Tibial nerve (tissue), 4 donors: ENCODE results near the gene TCF12. TPM values are rescaled to one million over a fixed set of nuclear protein-coding genes. Genes with fewer than 3 reads are reported as not detected.

Experiments
- DNase-seq, 2 donors: peaks; one replicate each; pipeline ENCODE4 v3.0.0-alpha.2; 2019; ENCODE audit warnings: low spot score in 2 of 2
- H3K27ac ChIP-seq, 4 donors: fragments of 200-600 bp; sonication (generic) in 3 of 4; one replicate each; pipeline ENCODE4 v1.5.1; 2017 to 2019; ENCODE audit warnings: mild to moderate bottlenecking in 1 of 4
- H3K27me3 ChIP-seq, 2 donors: fragments of 200-600 bp; sonication (generic) in 1 of 2; one replicate each; pipeline versions ENCODE4 v1.5.1 to v1.6.0; 2017 to 2019
- H3K36me3 ChIP-seq, 3 donors: fragments of 200-600 bp; sonication (generic); one replicate each; pipeline ENCODE4 v1.5.1; 2018 to 2019
- H3K4me1 ChIP-seq, 4 donors: fragments of 200-600 bp; sonication (generic) in 3 of 4; one replicate each; pipeline ENCODE4 v1.5.1; 2017 to 2019
- H3K4me3 ChIP-seq, 4 donors: fragments of 200-600 bp; sonication (generic) in 3 of 4; one replicate each; pipeline ENCODE4 v1.5.1; 2017 to 2019; ENCODE audit warnings: mild to moderate bottlenecking in 1 of 4, moderate library complexity in 1 of 4
- H3K9me3 ChIP-seq, 4 donors: fragments of 200-600 bp; sonication (generic) in 3 of 4; one replicate each; pipeline ENCODE4 v1.5.1; 2017 to 2019
- EP300 ChIP-seq, 2 donors: sonication (generic); formaldehyde crosslinking; IDR thresholded peaks; one replicate each; pipeline ENCODE4 v1.6.1; 2017; ENCODE audit warnings: antibody characterized with exemption in 2 of 2, mild to moderate bottlenecking in 1 of 2
- POLR2A ChIP-seq, 2 donors: fragments of 450-650 bp; IDR thresholded peaks; one replicate each; pipeline ENCODE4 v1.6.1; 2017; ENCODE audit warnings: antibody characterized with exemption in 2 of 2, mild to moderate bottlenecking in 2 of 2, moderate library complexity in 2 of 2
- WGBS, 2 donors: methylation state at CpG; one replicate each; pipeline ENCODE4 v1.1.5; 2018; 5-methylcytosine and 5-hydroxymethylcytosine counted together
- total RNA-seq, 4 donors: library from RNA; depleted of rRNA; stranded (reverse); fragments of >200 nt; gene quantifications; one replicate each; pipeline ENCODE4 v1.1.0, GENCODE V29; 2016
- TF ChIP-seq, protein P1 (sequence below), 5 experiments: fragments of 200-600 bp in 3 of 5; fragments of 450-650 bp in 2 of 5; sonication (generic) in 3 of 5; IDR thresholded peaks; one replicate each; pipeline ENCODE4 v1.5.1; 2016 to 2019; ENCODE audit warnings: antibody characterized with exemption in 5 of 5, mild to moderate bottlenecking in 3 of 5, moderate library complexity in 2 of 5

The TCF12 gene
- total RNA-seq, 4 donors from 2014 or later = 117 to 181 (median 174) TPM

DNA sequence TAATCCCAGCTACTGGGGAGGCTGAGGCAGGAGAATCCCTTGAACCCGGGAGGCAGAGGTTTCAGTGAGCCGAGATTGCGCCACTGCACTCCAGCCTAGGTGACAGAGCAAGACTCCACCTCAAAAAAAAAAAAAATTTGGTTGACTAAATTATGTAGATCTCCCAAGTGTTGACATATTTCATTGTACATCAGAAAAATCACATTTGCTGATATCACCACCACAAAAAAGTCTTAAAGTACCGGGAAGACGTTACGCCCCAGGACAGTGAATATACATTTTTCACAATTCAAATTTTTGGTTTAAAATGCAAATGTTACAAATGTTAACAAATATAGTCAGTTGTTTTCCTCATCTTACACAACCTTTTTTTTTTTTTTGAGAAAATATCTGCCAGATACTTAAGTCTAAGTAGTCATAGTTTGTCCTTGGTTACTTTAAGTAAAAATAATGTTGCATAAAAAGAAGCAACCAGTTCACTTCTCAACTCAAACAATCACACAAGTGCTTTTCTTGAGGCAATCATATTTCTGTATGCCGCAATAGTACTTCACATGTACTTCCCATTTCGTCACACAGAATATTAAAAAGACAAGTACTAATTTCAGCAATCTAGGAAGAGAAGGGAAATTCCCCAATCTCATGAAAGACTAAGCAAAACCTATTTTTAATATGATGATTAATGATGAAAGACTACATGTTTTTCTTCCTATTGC is 41.0 kb upstream of the TCF12 start:
- H3K4me1 ChIP-seq = no peaks in the 10 kb centered on the region
- no peak overlapping the region for H3K4me3 ChIP-seq
- no peak for TF ChIP-seq EP300 (IDR thresholded peaks at IDR 0.05)
- no peak for TF ChIP-seq POLR2A (IDR thresholded peaks at IDR 0.05)
- TF ChIP-seq, protein P1, sequence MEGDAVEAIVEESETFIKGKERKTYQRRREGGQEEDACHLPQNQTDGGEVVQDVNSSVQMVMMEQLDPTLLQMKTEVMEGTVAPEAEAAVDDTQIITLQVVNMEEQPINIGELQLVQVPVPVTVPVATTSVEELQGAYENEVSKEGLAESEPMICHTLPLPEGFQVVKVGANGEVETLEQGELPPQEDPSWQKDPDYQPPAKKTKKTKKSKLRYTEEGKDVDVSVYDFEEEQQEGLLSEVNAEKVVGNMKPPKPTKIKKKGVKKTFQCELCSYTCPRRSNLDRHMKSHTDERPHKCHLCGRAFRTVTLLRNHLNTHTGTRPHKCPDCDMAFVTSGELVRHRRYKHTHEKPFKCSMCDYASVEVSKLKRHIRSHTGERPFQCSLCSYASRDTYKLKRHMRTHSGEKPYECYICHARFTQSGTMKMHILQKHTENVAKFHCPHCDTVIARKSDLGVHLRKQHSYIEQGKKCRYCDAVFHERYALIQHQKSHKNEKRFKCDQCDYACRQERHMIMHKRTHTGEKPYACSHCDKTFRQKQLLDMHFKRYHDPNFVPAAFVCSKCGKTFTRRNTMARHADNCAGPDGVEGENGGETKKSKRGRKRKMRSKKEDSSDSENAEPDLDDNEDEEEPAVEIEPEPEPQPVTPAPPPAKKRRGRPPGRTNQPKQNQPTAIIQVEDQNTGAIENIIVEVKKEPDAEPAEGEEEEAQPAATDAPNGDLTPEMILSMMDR (IDR thresholded peaks at IDR 0.05) = no peak
- H3K36me3 ChIP-seq = no peaks in the 10 kb centered on the region
- H3K27ac ChIP-seq = no peak overlapping the region
- H3K9me3 ChIP-seq = no peaks in the 10 kb centered on the region
- 95 to 98% methylated on average over 8 of the region's 8 CpGs for WGBS, 2 donors
- DNase-seq = no peak
- H3K27me3 ChIP-seq = no peaks in the 10 kb centered on the region

DNA sequence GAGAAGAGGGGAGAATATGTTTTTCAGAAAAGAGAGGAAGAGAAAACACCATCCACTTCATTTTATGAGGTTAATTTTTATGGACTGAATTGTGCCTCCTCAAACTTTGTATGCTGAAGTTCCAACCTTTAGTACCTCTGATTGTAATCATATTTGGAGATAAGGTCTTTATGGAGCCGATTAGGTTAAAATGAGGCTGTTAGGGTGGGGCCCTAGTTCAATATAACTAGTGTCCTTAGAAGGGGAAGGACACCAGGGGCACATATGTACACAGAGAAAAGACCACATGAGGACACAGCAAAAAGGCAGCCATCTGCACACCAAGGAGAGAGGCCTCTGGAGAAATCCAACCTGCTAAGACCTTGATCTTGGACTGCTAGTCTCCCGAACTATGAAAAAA is 38.9 kb upstream of the TCF12 start:
- DNase-seq = no peak
- no peak overlapping the region for H3K4me3 ChIP-seq
- TF ChIP-seq, protein P1 (IDR thresholded peaks at IDR 0.05) = no peak
- no peak for TF ChIP-seq POLR2A (IDR thresholded peaks at IDR 0.05)
- no peak for TF ChIP-seq EP300 (IDR thresholded peaks at IDR 0.05)
- no peaks in the 10 kb centered on the region for H3K27me3 ChIP-seq
- H3K27ac ChIP-seq = no peak overlapping the region
- H3K4me1 ChIP-seq = no peaks in the 10 kb centered on the region
- no peaks in the 10 kb centered on the region for H3K9me3 ChIP-seq
- 69 to 84% methylated on average over 2 of the region's 2 CpGs for WGBS, 2 donors
- H3K36me3 ChIP-seq = no peaks in the 10 kb centered on the region

DNA sequence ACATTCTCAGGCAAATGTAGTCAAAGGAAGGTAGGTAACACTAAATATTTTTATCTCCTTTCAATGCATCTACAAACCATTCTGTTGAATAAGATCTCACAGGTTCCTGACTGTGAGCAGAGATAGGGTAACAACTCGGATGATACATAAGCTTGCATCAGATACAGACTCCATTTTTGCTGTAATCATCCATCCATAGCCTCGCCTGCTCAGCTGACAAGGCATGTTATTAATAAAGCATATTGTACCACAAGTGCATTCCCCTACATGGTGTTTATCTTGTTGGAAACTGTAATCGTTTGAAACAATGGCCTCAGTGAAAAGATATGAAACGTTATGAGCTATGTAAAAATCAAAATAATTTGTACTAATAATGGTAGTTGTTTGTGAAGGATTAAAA is 35.4 kb upstream of the TCF12 start:
- H3K27me3 ChIP-seq = no peaks in the 10 kb centered on the region
- no peaks in the 10 kb centered on the region for H3K9me3 ChIP-seq
- H3K4me3 ChIP-seq = no peak overlapping the region
- WGBS, 2 donors = 62 to 64% methylated on average over 4 of the region's 4 CpGs
- peaks cover 0 to 16% (median 9%) of the 10 kb centered on the region in 4 donors for H3K4me1 ChIP-seq
- no peaks in the 10 kb centered on the region for H3K36me3 ChIP-seq
- TF ChIP-seq POLR2A (IDR thresholded peaks at IDR 0.05) = no peak
- no peak for TF ChIP-seq EP300 (IDR thresholded peaks at IDR 0.05)
- TF ChIP-seq, protein P1 (IDR thresholded peaks at IDR 0.05) = no peak
- no peak for DNase-seq
- no peak overlapping the region for H3K27ac ChIP-seq

DNA sequence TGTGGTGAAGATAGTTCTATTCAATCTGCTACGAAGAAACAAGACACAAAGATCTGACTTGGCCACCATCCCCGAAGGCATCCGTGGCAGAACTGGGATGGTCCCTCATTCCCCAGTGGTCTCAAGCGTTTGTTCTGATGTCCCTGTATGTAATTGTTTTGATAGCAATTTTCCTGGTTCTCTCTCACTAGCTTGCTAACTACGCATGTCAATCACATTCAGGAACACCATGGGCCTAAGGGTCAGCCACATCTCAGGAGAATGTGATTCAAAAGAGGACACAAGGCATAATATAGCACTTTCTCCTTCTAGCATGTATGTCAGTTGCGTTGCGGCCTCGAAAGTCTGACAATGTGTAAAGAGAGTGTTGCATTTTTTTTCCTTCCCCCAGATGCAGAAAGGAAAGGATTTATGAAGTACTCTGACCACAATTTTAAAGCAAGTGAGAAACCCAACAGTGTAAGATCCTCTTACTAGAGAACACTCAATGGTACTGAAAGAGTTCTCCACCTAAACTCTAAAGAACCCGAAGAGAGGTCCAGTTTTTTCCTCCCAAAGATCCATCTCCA is 32.0 kb upstream of the TCF12 start:
- TF ChIP-seq EP300 (IDR thresholded peaks at IDR 0.05) = no peak
- TF ChIP-seq, protein P1 (IDR thresholded peaks at IDR 0.05) = no peak
- TF ChIP-seq POLR2A (IDR thresholded peaks at IDR 0.05) = no peak
- no peaks in the 10 kb centered on the region for H3K27me3 ChIP-seq
- peak overlapping the region; percentile 93 to 99 (median 96) for H3K27ac ChIP-seq
- no peaks in the 10 kb centered on the region for H3K9me3 ChIP-seq
- peaks cover 0 to 26% (median 11%) of the 10 kb centered on the region in 4 donors for H3K4me1 ChIP-seq
- DNase-seq = no peak
- H3K36me3 ChIP-seq = no peaks in the 10 kb centered on the region
- peak overlapping the region; percentile 65 to 80 (median 75) for H3K4me3 ChIP-seq
- WGBS, 2 donors = 40 to 46% methylated on average over 9 of the region's 9 CpGs
